HG03280 (cell line): ENCODE data around the gene EBLN2.
"Not testable (repeated sequence)": the region's sequence is repeated elsewhere in the genome, so short reads cannot be mapped to it uniquely, and the experiment has no call there.

ENCODE experiments used
- ATAC-seq: cut with Tn5 transposase; IDR thresholded peaks from one replicate; pipeline ENCODE4 v1.9.1; 2021; ENCODE audit warnings: mild to moderate bottlenecking, moderate library complexity; ENCODE audit not compliant: unreplicated experiment

EBLN2 gene

DNA sequence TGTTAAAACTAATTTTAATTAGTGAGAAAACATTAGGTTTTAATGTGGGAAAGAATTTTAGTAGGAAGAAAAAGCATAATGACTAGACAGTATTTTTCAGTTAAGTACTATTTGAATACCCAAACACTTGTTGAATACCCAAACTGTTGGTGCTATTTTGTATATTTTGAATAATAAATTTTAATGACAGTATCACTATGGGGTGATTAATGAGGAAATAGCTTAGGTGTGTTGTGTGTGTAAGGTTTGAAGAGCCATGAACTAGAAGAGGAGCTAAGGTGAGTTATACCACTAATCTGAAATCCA lies 4.7 kb upstream of the EBLN2 start:
- ATAC-seq = no peak

DNA sequence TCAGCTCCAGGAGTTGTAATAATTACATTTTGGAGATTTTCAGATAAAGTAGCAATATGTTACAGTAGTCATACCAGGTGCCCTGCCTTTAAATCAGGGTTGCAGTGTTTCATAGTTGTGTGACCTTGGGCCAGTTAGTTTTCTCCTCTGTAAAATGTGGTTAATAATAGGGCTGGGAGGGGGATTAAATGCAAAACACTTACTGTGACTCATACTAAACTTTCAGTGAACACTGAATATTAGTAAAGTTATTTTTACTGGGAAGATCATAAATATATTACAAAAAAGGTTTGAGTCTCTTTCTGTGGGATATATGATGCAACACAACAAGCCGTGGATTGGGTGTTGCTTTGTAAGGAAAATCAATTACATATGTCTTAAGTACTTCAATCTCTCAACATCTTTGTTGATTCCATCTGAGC lies 1.1 kb upstream of the EBLN2 start:
- ATAC-seq = no peak

DNA sequence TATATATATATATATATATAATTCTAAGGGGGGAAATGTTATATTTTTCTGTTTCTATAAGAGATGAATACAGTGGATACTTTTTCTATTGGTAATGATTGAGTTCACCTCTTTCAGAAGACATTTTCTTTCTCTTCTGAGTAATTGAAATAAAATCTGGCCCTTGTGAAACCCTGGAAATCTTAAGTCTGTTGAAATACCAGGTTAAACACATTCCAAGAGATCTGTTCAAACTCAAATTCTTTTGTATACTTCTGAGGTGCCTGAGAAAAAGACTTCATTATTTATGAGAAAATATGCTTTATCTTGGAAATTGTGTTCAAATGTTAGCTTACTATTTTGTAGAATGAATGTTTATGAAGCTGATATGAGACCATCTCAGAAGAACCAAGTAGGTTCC lies 4.8 kb downstream of the EBLN2 start:
- ATAC-seq = not testable (repeated sequence)

DNA sequence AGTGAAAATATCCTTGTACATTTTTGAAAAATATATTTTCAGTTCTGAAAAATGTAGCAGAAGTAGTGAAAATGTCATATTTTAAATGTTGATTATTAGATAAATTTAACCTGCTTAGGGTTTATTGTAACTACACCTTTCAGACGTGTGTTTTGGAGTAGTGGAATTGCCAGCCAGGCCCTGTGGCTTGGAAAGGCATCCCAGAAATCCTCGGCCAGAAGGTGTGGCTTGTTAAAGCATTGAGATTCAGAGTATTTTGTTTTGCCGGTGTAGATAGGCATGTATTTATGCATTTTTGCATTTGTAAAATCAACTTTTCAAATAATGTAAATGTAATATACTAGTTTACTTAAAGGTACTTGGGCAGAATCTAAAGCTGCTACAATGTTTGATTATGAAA lies 7.0 kb downstream of the EBLN2 start:
- ATAC-seq = no peak

DNA sequence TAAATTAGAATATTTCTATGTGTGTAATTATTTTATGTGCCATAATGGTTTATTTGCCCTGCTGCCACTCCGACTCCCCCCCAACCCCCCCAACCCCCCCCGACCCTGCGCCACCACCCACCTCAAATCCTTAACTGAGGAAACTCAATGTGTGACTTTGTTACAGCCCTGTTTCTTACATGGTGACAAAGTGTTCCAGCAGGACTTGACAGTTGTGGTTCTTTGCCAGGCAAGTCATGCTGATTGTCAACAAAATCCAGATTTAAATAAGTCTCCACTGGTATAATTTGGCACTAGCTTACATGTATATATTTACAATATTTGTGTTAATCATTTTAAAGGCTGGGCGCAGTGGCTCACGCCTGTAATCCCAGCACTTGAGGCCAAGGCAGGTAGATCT lies 7.7 kb downstream of the EBLN2 start:
- ATAC-seq = no peak

DNA sequence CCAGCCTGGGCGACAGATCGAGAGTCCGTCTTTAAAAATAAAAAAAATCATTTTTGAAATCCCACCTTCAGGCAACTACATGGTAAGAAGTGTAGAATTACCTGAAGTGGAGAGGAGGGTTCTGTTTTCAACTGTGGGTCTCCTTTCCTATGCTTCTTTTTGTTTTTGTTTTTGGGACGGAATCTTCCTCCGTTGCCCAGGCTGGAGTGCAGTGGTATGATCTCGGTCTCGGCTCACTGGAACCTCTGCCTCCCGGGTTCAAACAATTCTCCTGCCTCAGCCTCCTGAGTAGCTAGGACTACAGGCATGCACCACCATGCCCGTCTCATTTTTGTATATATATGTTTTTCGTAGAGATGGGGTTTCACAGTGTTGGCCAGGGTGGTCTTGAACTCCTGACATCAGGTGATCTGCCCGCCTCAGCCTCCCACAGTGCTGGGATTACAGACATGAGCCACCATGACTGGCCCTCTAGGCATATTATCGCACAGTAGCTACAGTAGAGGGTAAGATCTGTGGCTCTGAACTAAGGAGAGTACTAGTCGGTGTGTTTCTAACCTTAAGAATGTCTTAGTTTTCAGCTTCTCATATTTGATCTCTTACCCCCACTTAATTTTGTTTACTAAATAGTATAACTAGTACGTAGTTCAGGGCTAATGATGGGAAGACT lies 8.5 kb downstream of the EBLN2 start:
- ATAC-seq = no peak

DNA sequence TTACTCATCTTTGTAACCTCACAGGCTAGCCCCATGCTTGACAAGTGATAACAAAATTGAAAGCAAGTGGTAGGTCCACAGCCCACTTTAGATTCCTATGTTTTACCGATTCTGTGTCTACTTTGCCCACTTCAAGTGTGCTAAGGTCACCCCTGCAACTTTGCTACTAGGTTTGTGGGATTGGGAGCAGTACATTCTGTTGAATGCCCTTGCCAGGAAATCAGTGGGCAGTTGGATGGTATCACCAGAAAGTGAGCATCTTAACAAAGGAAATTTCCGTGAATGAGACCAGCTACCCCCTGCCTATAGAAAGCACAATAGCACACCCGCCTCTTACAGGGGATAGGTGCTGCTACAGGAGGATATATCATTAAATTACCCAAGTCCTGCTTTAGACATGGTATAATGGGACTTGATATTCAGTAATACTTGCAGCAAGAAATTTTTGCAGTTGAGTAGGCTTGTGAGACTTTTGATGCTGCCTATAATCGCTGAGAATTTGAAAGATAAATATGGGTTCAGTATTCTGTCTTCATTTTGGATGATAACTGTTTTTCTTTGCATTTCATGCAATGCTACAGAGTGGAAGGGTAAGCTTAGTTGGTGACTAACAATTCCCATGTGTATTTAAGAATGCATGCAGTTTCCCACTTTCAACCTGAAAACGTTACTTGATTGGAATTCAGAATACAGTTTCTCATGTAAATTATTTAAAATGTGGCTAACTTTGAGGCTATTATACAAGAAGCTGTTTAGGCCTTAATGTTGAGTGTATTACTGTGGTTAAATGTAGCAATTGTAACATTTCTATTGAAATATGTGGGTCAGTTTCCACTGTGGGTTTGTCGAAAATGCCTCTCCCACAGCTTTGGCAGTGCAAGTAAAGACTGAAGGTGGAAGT lies 9.5 kb downstream of the EBLN2 start:
- ATAC-seq = no peak

DNA sequence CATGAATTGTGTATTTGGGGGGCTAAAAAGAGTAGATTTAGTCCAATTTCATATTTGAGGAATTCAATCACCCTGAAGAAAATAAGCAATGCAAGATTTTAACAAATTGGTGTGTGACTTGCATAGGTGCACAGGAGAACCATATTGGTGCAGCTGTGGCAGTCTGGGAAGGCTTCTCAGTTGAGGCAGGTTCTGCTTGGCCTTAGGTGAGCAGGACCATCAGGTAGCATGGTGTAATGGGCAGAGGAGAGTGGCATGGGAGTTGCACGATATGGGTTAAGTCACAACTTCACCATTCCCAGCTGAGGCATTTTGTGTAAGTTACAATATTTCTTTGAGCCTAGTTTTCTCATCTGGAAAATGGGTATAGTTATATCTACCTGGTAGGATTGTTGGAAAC lies 10.5 kb downstream of the EBLN2 start:
- no peak for ATAC-seq

DNA sequence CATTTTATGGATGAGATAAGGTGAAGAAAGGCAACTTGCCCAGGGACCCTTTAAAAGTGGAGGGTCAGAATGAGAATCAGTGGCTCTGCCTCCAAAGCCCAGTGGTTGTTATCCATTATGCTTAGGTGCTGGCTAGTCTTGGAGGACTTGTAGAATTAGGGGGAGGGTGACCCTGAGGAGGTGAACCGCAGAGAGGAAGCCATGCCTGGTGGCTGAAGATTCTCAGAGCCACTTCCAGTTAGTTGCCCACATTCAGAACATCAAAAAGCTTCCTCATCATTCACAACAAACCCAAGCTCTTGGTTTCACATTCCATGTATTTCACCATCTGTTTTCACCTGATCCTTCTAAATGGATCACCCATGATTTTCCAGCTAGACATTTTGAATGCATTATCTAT lies 11.2 kb downstream of the EBLN2 start:
- ATAC-seq = no peak

DNA sequence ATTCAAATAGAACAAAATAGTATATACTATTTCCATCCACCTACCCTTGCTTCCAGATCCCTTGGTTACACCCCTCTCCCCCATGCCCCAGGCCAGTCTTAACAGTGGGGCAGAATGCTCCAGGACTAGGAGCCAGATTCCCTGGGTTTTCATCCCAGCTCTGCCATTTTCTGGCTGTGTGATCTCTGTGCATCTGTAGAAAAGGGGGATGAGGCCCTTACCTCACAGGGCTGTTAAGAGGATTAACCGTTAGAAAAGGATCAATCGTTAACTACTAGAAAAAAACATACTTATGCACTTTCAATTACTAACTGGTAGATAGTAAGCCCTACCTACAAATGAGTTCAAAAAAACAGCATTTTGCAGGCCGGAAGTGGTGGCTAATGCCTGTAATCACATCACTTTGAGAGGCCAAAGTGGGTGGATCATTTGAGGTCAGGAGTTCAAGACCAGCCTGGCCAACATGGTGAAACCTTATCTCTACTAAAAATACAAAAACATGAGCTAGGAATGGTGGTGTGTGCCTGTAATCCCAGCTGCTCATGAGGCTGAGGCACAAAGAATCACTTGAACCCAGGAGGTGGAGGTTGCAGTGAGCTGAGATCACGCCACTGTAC lies 11.7 kb downstream of the EBLN2 start:
- ATAC-seq = no peak

DNA sequence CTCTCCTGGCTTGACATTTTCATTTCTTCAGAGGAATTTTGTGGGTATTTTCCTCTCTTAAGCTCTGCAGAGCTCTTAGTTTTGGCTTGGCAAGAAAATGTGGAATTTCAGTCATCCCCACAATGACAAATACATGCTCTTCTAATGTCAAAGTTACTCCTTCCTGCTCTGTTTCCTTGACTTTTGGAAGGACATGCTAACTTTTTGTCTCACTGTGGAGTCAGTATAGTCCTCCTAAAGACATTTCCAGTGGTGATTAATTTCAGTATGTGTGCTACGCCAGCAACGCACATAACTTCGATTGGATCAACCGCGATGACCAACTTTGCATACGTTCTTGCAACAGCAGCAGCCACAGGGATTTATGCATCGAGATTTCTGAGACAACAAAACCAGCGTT lies 13.3 kb downstream of the EBLN2 start:
- ATAC-seq = no peak

DNA sequence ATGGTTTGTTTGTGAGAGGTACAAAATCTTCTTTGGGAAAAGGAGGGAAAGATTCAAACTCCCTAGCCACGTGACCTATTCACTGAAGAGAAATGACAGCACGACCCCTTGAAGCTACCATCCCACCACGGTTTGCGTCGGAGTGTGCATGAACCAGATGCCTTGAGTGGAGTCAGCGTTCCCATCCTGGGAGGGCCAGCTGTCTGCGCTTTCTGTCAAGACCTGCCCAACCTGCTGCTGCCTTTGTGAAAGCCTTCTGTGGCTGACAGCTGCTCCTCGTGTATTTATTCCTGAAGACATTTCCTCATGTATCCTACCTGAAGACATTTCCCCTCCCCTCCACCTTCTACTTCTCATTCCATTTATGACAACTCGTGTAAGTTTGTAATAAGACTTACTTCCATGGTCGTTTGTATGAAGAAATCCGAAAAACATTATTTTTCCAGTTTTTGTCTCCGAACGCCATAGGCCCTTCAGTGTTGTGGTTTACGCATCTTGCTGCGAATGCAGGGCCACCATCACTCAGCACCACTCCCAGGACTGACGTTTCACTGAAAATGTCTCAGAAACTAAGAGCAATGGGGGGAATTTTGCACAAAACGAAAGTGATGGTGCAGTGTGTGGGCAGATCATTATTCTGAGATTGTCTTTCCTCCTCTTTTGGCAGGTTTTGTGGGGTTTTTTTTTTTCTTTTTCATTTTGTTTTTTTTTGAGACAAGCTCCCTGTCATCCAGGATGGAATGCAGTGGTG lies 18.9 kb downstream of the EBLN2 start:
- ATAC-seq = no peak

DNA sequence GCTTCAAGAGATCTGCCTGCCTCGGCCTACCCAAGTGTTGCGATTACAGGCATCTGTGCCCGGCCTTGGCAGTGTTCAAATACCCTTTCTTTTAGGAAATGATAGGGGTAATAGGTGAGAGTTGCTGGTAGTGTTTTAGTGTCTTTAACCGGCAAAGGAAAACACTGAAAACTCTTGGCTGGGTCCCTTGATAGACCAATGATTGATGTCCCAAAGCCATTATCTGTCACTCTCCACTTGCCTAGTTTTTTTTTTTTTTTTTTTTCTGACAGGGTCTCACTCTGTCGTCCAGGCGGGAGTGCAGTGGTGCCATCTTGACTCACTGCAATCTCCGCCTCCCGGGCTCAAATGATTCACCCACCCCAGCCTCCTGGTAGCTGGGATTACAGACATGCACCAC lies 19.7 kb downstream of the EBLN2 start:
- no peak for ATAC-seq

DNA sequence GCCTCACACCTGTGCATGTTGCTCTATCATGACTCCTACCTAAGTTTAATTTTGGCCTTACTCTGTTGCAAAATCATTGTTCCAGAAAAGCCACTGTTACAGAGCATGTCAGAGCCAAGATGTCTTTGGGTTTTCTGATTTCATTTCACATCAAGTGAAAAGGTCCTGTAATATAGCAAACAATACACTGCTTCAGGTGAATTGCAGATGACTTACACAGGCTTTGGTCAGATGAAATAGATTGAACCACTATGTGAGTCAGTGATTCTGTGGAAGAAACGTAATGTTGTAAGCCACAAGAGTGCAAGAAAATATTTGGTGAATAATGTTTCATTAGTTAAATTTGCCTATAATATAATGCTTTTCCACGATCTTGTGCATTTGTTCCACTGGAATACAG lies 22.7 kb downstream of the EBLN2 start:
- ATAC-seq = no peak

DNA sequence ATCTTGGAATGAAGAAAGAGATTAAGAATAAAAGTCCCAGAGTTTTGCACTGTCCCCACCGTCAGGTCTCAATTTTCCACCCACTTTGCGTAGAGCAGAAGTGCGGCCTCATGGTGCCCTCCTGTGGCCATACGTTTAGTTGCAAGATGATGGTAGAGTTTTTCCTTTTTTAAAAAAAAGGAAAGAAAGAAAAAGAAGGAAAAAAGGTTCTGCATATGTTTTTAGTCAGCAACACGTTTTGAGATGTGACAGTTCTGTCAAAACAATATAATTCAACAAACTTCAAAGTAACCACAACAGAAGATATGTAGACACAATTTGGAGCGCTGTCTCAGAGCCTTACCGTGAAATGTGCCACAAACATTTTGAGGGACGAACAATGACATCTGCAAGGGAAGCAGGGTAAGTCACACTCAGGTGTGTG lies 24.6 kb downstream of the EBLN2 start:
- no peak for ATAC-seq

DNA sequence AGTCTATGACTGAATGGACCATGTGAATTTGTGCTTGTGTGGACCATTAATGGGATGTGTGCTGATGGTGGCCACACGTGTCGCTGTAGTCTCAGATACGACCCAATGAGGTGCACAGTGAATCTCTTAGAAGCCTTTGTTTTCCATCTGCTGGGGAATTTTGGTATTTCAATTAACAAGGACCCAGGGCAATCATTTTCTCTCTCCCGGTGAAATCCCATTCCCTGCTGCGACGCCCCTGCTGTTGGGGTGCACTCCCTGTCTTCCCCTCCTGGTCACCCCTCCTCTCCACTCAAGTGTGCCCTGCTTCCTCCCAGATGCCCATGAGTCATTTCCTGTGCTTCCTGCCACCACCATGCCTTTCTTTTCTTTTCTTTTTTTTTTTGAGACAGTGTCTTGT lies 32.7 kb downstream of the EBLN2 start:
- ATAC-seq = no peak

DNA sequence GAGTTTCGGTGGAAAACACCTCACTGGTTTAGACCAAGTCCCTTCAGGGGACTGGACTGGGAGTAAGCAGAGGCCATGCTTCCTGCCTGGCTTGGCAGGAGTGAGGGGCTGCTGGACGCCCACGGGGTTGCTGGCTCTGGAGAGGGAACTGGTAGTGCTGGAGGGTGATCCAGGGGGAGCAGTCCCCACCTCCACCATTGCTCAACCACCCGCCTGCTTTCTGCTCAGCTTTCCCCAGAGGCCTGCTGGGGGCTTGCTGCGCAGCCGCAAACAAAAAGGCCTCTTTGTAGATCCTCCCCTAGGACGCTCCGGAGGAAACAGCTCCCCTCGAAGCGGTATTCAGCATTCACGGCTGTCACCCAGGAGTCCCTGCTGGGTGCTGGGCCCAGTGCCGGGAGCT lies 33.5 kb downstream of the EBLN2 start:
- no peak for ATAC-seq

DNA sequence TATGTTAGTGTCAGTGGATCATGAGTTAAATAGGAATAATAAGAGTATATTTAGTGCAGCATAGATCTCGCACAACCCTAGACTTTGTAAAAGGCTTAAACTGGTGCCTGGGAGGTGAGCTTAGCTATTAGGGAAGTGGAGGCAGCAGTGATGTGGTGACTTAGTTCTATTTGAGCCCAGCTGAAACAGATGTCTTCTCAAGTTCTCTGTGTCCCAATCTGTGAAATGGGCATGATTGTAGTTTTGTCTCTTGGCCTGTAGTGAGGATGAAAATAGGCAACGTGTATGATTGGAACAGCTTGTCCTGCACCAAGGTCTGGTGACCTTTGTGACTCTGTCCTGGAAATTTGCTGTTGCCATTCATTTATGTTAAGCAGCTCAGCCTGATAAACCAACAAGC lies 34.7 kb downstream of the EBLN2 start:
- ATAC-seq = no peak

DNA sequence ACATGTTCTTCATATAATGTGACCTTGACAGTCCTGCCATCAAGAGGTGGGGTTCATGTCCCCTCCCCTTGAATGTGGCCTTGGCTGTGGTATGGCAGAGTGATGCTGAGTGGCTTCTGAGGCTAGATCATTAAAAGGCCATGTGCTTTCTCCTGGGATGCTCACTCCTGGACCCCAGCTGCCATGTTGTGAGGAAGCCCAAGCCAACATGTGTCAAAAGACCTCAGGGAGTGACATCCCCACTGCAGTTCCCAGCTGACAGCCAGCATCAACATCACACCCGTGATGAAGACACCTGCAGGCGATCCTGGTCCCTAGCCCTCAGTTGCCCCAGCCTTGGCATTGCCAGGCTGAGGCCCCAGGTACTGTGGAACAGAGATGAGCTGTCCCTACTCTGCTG lies 36.6 kb downstream of the EBLN2 start:
- no peak for ATAC-seq

DNA sequence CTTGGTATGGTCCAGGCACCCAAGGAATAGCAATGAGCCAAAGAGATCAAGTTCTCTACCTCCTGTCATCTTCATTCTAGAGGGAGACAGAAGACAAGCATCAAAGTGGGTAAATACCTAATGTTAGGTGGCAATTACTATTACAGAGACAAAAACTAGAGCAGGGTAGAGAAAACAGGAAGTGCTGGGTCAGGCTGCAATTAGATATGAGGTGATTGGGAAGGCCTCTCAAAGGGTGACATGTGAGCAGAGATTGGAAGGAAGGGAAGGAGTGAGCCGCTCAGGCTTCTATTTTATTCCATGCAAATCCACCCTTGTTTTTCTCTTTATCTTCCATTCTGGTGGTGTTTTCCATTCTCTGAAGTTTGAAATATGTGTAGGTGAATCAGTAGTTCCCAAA lies 37.4 kb downstream of the EBLN2 start:
- ATAC-seq = no peak

DNA sequence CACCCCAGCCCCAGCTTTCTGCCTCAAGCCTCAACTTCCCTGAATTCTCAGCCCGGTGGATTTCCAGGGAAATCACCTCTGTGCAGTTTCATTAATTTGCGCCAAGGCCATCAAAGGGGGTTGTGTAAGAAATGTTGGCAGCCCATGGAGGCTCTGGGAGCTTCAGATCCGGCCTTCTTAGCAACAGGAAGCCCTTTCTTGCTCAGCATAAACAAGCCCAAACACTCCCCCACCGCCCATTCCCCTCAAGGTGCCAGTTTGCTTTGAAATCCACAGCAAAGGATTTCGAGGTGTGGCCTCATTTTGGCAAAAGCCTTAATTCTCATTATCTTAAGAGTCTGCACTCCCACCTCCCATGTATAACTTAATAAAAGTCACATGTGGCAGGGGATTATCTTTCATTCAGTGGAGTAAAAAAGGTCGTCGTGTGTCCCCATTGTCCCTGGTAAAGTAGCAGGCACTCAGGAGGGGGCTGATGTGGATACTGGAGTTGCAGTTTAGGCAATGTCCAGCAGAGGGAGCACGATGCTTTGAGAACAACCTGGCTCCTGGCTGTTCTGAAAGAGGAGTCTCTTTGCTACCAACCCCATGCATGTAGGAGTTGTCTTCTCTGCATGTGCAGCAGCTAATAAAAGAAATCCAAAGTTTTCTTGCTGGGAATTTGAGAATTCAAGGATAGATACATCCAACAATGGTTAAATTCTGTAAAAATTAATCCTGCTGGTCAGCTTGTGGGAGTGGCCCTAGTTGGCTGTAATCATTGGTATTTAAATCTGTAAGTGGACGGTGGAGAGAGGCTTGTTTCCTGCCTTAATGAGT lies 39.5 kb downstream of the EBLN2 start:
- ATAC-seq = peak; percentile 82
